ENCODE results near the gene NSMF.

Gene NSMF

DNA sequence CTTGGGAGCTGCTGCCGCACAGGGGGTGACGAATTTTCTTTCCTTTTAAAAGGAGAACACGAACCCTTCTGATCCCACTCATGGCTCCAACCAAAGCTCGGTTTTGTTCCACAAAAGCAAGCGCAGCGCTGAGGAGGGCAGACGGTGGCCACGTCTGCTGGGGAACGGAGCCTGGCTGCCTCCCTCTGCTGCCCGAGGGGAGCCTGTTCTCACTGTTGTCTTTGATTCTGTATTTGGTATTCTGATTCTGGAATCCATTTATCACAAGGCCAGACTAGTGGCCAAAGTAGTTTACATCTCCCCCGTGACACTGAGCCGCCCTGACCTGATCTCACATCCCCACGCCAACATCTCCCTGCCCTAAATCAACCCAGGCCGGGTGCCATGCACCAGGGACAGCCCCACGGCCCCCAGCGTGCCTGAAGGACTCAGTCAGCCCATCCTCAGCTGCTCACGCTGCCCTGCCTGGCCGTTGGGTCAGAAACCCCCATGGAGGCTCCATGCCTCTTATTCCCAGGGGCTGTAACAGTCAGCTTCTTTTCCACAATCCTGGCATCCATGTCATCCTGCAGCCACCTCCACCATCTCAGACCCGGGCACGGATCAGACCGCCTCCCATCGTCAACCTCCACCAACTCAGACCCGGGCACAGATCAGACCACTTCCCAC lies 6.7 kb upstream of the NSMF start:
- TF ChIP-seq, protein P1, sequence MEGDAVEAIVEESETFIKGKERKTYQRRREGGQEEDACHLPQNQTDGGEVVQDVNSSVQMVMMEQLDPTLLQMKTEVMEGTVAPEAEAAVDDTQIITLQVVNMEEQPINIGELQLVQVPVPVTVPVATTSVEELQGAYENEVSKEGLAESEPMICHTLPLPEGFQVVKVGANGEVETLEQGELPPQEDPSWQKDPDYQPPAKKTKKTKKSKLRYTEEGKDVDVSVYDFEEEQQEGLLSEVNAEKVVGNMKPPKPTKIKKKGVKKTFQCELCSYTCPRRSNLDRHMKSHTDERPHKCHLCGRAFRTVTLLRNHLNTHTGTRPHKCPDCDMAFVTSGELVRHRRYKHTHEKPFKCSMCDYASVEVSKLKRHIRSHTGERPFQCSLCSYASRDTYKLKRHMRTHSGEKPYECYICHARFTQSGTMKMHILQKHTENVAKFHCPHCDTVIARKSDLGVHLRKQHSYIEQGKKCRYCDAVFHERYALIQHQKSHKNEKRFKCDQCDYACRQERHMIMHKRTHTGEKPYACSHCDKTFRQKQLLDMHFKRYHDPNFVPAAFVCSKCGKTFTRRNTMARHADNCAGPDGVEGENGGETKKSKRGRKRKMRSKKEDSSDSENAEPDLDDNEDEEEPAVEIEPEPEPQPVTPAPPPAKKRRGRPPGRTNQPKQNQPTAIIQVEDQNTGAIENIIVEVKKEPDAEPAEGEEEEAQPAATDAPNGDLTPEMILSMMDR (IDR thresholded peaks at IDR 0.05; ENCODE audit: low read depth, low read length), result no peak
- no peak overlapping the region for H3K4me3 ChIP-seq (ENCODE audit: low read depth, low read length)

DNA sequence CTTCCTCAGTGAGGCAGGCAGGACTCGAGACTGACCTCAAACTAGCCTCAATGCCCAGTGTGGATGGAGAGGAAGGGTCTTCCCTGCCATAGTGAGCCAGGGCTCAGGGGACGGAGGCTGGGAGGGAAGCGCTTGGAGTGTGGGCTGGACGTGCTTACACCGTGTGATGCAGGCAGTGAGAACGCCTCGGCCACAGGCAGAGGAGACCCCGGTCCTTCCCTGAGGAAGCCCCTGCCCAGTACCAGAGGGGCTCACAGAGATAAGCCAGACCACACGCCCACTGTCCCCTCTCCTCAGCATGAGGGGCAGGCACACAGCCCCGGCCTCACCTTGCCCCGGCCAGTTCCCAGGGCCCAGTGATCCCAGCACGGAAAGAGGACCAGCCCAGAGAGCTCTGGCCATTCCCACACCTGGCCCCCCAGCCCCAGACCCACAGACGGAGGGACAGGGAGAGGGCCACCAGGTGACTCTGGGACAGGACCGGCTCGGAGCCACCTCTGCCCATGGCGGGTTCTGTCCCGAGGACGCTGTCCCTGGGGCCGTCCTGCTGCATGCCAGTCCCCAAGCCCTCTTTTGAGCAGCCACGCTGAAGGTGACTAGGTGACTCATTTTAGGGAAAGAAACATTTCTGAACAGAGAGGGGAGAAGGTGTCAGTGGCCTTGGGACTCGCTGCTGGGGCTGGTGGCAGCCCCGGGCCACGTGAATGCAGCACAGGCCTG lies 6.0 kb upstream of the NSMF start:
- TF ChIP-seq, protein P1 (IDR thresholded peaks at IDR 0.05; ENCODE audit: low read depth, low read length), result no peak
- no peak overlapping the region for H3K4me3 ChIP-seq (ENCODE audit: low read depth, low read length)

DNA sequence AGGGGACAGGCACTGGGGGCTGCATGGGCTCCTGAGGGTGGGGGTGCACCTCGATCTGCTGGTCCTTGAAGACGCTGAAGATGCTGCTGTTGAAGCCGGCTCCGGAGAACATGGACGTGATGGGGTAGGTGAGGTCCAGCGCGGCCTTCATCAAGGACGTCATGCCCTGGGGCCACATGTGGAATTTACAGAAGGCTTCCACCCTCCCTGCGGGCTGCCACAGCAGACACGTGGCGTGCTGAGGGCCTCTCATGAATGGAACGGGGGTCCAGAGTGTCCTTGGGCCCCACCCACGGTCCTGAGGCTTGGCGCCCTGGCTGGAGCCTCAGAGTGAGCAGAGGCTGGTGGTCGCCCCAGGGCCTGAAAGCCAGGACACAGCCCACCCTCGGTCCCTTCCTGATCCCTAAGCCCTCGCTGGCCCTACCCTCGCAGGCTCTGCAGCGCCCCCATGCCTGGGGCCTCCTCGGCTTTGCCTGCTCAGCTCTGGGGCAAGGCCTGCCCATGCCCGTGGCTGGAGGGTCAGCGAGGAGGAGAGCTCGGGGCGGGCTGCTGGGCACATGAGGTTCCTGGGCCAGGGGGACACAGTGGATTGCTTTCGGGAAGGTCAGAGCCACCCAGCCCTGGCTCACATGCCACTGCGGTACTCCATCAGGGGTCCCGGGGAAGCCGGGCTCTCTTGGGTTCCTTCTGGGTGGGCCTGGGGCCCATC lies 5.3 kb upstream of the NSMF start:
- TF ChIP-seq, protein P1 (IDR thresholded peaks at IDR 0.05; ENCODE audit: low read depth, low read length), result no peak
- no peak overlapping the region for H3K4me3 ChIP-seq (ENCODE audit: low read depth, low read length)

DNA sequence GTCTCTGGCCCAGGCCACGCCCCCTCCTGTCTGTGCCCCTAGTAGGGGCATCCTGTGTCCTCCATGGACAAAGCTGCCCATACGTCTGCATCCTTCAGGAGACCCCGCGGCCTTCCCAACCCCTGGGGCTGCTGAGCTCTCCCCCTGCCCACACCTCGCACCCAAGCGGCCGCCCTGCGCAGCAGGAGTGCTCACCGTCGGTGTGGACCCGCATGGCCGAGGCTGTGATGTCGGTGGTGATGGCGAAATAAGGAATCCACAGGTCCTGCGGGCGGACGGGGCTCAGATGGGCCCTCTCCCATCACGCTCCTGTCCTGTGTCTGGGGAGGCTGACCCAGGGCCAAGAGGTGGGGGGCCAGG lies 4.8 kb upstream of the NSMF start:
- H3K4me3 ChIP-seq (ENCODE audit: low read depth, low read length), result no peak overlapping the region
- TF ChIP-seq, protein P1 (IDR thresholded peaks at IDR 0.05; ENCODE audit: low read depth, low read length), result no peak

DNA sequence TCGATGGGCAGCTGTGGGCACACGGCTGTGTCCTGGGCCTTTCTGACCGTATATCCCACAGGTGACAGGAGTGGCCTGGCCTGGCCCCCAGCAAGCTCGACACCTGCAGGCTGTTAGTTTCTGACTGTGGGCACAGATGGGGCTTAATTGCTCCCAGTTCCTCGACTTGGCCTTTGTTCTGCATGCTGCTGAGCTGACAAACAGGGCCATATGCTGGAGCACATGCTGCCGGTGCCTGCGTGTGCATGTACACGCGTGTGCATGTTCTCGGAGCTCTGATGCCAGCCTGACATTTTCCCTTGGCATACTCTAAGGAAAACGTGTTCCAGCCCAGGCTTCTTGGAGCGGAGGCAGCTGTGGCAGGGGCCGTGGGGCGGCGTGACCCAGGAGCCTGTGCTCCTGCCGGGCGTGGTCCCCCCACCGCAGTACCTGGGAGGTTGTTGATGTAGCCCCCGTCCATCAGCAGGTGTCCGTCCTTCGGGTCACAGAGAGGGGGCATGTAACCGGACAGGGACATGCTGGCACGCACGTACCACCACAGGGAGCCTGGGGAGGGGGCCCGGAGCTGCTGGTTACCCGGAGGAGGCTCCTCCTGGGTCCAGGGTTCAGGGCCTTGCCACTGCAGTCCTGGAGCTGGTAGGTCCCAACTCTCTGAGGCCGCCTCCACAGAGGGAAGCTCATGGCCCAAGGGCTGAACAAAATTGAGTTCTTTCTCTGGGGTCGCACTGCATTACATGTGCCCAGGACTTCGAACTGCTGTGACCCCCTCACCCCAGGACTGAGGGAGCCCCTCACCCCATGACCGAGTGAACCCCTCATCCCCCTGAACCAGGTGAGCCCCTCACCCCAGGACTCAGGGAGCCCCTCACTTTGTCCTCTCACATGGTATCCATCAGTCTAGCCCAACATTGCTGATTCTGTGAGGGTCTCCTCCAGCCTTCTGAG lies 4.1 kb upstream of the NSMF start:
- H3K4me3 ChIP-seq (ENCODE audit: low read depth, low read length), result no peak overlapping the region
- TF ChIP-seq, protein P1 (IDR thresholded peaks at IDR 0.05; ENCODE audit: low read depth, low read length), result no peak

DNA sequence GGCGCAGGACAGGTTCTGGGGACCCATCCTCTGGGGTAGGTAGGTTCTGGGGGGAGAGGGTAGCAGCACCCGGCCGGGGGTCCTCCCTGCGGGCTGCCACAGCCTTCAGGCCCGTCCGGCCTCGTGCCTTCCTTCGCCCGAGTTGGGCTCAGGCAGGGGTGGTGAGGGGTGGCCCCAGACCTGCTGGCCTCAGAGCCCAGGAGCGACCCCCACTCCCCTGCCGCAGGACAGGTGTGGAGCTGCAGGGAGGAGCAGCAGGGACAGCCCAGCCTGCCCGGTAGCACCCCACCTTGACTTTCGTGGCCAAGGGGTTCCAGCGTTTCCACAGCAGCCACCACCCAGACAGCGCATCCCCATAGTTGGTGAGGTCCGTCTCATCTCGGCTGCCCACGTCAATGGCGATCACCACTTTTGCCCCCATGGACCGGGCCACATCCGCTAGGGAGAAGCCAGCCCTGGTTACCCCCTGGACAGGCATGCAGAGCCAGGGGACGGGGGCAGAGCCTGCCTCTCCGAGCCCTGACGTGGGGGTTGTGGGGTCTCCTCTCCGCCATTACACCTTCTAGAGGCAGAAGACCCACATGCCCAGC lies 3.4 kb upstream of the NSMF start:
- H3K4me3 ChIP-seq (ENCODE audit: low read depth, low read length), result no peak overlapping the region

More for the DNA sequence above, 3.4 kb upstream of the NSMF start:
- TF ChIP-seq, protein P1 (IDR thresholded peaks at IDR 0.05; ENCODE audit: low read depth, low read length), result no peak

All from WI38 (cell line).